Small intestine (tissue), 7 donors: ENCODE measurements around the gene PSMG4. TPM values are rescaled to one million over a fixed set of nuclear protein-coding genes. Genes with fewer than 3 reads are reported as not detected.

ENCODE experiments used
- DNase-seq, 2 donors: peaks; one replicate each; pipeline versions ENCODE4 v3.0.0 to v3.0.0-alpha.2; 2013
- FAIRE-seq: peaks from 2 replicates; lab custom pipeline; 2012; peaks lifted over from hg19 to GRCh38; lab: Jason Lieb, UNC
- H3K27ac ChIP-seq, 3 donors: one replicate each; pipeline ENCODE4 v1.5.1; 2013; ENCODE audit warnings: low read length in 2 of 3, mild to moderate bottlenecking in 2 of 3, control low read depth in 1 of 3, inconsistent platforms in 1 of 3, low read depth in 1 of 3, moderate library complexity in 1 of 3
- H3K27me3 ChIP-seq, 3 donors: one replicate each; pipeline ENCODE4 v1.6.1; 2013; ENCODE audit warnings: low read length in 3 of 3, inconsistent platforms in 1 of 3; ENCODE audit not compliant: control insufficient read depth in 3 of 3, insufficient read depth in 3 of 3
- H3K36me3 ChIP-seq, 3 donors: one replicate each; pipeline ENCODE4 v1.6.1; 2013; ENCODE audit warnings: low read length in 3 of 3, inconsistent platforms in 1 of 3, low read depth in 1 of 3, mild to moderate bottlenecking in 1 of 3, moderate library complexity in 1 of 3; ENCODE audit not compliant: control insufficient read depth in 3 of 3, insufficient read depth in 2 of 3
- H3K4me1 ChIP-seq, 3 donors: one replicate each; pipeline ENCODE4 v1.6.1; 2013; ENCODE audit warnings: low read length in 2 of 3, inconsistent platforms in 1 of 3, low read depth in 1 of 3, mild to moderate bottlenecking in 1 of 3, moderate library complexity in 1 of 3; ENCODE audit not compliant: control insufficient read depth in 3 of 3, insufficient read depth in 2 of 3
- H3K4me3 ChIP-seq, 3 donors: one replicate each; pipeline ENCODE4 v1.5.1; 2013; ENCODE audit warnings: low read length in 3 of 3, control low read depth in 1 of 3, inconsistent platforms in 1 of 3, low read depth in 1 of 3, mild to moderate bottlenecking in 1 of 3, moderate library complexity in 1 of 3
- H3K9me3 ChIP-seq, 2 donors: one replicate each; pipeline ENCODE4 v1.6.1; 2013; ENCODE audit warnings: low read depth in 1 of 2, low read length in 1 of 2; ENCODE audit not compliant: control insufficient read depth in 2 of 2, insufficient read depth in 1 of 2
- WGBS, 3 donors: extraction: QIAGEN DNeasy Blood & Tissue Kit; methylation state at CpG; one replicate each; pipeline ENCODE4 v1.1.7; 2013; 5-methylcytosine and 5-hydroxymethylcytosine counted together
- polyA plus RNA-seq, 4 donors: library from polyadenylated mRNA; stranded (reverse) in 3 of 4; unstranded in 1 of 4; fragments of 200-250 nt in 3 of 4; fragments of 120-200 nt in 1 of 4; gene quantifications; one replicate each; pipeline versions ENCODE4 v1.2.1 to v1.2.3, GENCODE V29; 2013
- donor health status: healthy with polysubstance abuse.
- donor health status: control.
- donor health status: control.
- donor health status: Bipolar disorder and iron deficiency.
- donor health status: healthy.

The PSMG4 gene
- polyA plus RNA-seq, 4 donors, result 22.6 to 43.8 (median 33.4) TPM

- WGBS, 3 donors, result 36 to 69% (median 45%) methylated on average over 11 of the region's 11 CpGs
- H3K4me3 ChIP-seq, result no peak overlapping the region
- no peak overlapping the region for H3K27ac ChIP-seq
- no peaks in the 10 kb centered on the region for H3K4me1 ChIP-seq
- H3K9me3 ChIP-seq, result peaks cover 1 to 7% of the 10 kb centered on the region in 2 donors
- no peak for DNase-seq
- H3K27me3 ChIP-seq, result no peaks in the 10 kb centered on the region
- peaks cover 0 to 62% (median 10%) of the 10 kb centered on the region in 3 donors for H3K36me3 ChIP-seq
- FAIRE-seq, result no peak
Measured at GRCh38 chr6:3309391-3310050, 50.8 kb downstream of the PSMG4 start.

GRCh38 chr6:3310051-3310448 is 51.3 kb downstream of the PSMG4 start:
- Histone ChIP-seq H3K4me1 (no peaks in the 10 kb centered on the region), H3K36me3 (peaks cover 0 to 57% (median 10%) of the 10 kb centered on the region in 3 donors), H3K27ac (no peak overlapping the region), H3K9me3 (peaks cover 1 to 7% of the 10 kb centered on the region in 2 donors), H3K27me3 (no peaks in the 10 kb centered on the region), H3K4me3 (no peak overlapping the region)
- no peak for FAIRE-seq
- no peak for DNase-seq
- 66 to 88% (median 81%) methylated on average over 6 of the region's 6 CpGs for WGBS, 3 donors

- Histone ChIP-seq H3K27me3 (no peaks in the 10 kb centered on the region), H3K4me3 (no peak overlapping the region), H3K36me3 (peaks cover 0 to 56% (median 12%) of the 10 kb centered on the region in 3 donors), H3K4me1 (no peaks in the 10 kb centered on the region), H3K9me3 (peaks cover 1 to 5% of the 10 kb centered on the region in 2 donors), H3K27ac (no peak overlapping the region)
- FAIRE-seq (no peak), DNase-seq (no peak)
- WGBS, 3 donors, result 78 to 83% (median 78%) methylated on average over 9 of the region's 9 CpGs
Measured at GRCh38 chr6:3310703-3311102, 52.0 kb downstream of the PSMG4 start.

- Histone ChIP-seq H3K27ac (no peak overlapping the region), H3K4me1 (no peaks in the 10 kb centered on the region), H3K4me3 (no peak overlapping the region), H3K36me3 (peaks cover 0 to 55% (median 12%) of the 10 kb centered on the region in 3 donors), H3K27me3 (no peaks in the 10 kb centered on the region), H3K9me3 (no peaks in the 10 kb centered on the region)
- DNase-seq (no peak), FAIRE-seq (no peak)
- 92 to 96% (median 94%) methylated on average over 6 of the region's 6 CpGs for WGBS, 3 donors
Measured at GRCh38 chr6:3311826-3312225, 53.1 kb downstream of the PSMG4 start.

- H3K27me3 ChIP-seq, result no peaks in the 10 kb centered on the region
- DNase-seq, result no peak
- H3K9me3 ChIP-seq, result no peaks in the 10 kb centered on the region
- H3K27ac ChIP-seq, result no peak overlapping the region
- no peak for FAIRE-seq
- no peaks in the 10 kb centered on the region for H3K4me1 ChIP-seq
- no peak overlapping the region for H3K4me3 ChIP-seq
- 75 to 86% (median 80%) methylated on average over 11 of the region's 11 CpGs for WGBS, 3 donors
- H3K36me3 ChIP-seq, result peaks cover 0 to 56% (median 7%) of the 10 kb centered on the region in 3 donors
Measured at GRCh38 chr6:3312604-3313231, 54.0 kb downstream of the PSMG4 start.

GRCh38 chr6:3314176-3314575 is 55.4 kb downstream of the PSMG4 start:
- Histone ChIP-seq H3K27me3 (no peaks in the 10 kb centered on the region), H3K4me1 (no peaks in the 10 kb centered on the region), H3K36me3 (peaks cover 0 to 62% (median 10%) of the 10 kb centered on the region in 3 donors), H3K27ac (no peak overlapping the region), H3K9me3 (no peaks in the 10 kb centered on the region), H3K4me3 (no peak overlapping the region)
- DNase-seq, result no peak
- 92 to 94% (median 94%) methylated on average over 7 of the region's 7 CpGs for WGBS, 3 donors
- no peak for FAIRE-seq

GRCh38 chr6:3314621-3315467 is 56.1 kb downstream of the PSMG4 start:
- H3K4me1 ChIP-seq, result no peaks in the 10 kb centered on the region
- H3K27ac ChIP-seq, result no peak overlapping the region
- whole genome bisulfite sequencing, 3 donors, result 88 to 92% (median 89%) methylated on average over 20 of the region's 20 CpGs
- FAIRE-seq, result no peak
- H3K4me3 ChIP-seq, result no peak overlapping the region
- H3K27me3 ChIP-seq, result no peaks in the 10 kb centered on the region
- H3K9me3 ChIP-seq, result no peaks in the 10 kb centered on the region
- peaks cover 0 to 63% (median 12%) of the 10 kb centered on the region in 3 donors for H3K36me3 ChIP-seq
- DNase-seq, result no peak

GRCh38 chr6:3315841-3316240 is 57.1 kb downstream of the PSMG4 start:
- H3K9me3 ChIP-seq, result no peaks in the 10 kb centered on the region
- H3K4me3 ChIP-seq, result no peak overlapping the region
- WGBS, 3 donors, result 84 to 94% (median 89%) methylated on average over 8 of the region's 8 CpGs
- no peaks in the 10 kb centered on the region for H3K4me1 ChIP-seq
- DNase-seq, result no peak
- peaks cover 0 to 69% (median 12%) of the 10 kb centered on the region in 3 donors for H3K36me3 ChIP-seq
- H3K27me3 ChIP-seq, result no peaks in the 10 kb centered on the region
- no peak overlapping the region for H3K27ac ChIP-seq
- FAIRE-seq, result no peak
